ENCODE data around the gene DLD. TPM values are rescaled to one million over a fixed set of nuclear protein-coding genes. Genes with fewer than 3 reads are reported as not detected.
A peak's percentile ranks its signal among the peaks of the same experiment; 100 is the strongest.

Gene DLD
- total and polyA plus RNA-seq, 2 experiments from 2014 or later: 38.1 to 76.2 TPM

DNA sequence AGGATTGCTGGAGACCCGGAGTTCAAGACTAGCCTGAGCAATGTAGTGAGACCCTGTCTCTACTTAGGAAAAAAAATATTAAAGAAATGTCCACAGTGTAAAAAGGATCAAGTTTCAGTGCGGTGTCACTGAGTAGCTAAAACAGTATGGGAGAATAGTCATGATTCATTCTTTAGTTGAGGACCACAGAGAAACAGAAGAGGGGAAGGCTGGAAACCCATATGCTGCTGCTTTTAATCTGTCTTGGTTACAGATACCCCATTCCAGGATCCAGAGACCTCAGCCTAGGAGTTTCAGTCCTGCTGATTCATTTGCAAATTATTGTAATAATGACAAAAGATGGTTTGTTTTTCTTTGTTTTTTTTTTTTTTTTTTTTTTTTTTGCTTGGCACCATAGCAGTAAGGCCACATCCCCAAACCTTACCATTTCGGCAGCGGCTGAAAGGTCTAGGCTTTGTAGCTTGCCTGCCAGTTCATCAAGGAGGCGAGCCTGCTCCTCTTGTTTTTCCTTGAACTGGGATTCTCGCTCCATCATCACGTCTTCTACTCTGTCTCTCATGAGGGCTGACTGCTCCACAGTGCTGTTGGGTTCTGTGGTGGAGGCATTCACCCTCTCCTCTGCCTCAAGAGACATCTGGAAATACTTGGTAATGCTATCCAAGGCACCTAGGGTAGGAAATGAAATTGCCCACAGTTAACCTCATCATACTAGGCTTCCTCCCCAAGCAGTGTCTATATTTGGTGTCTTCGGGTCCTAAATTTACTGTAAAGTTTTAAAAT lies 44.2 kb downstream of the DLD start (continued):
- no peak for TF ChIP-seq ZNF462 (CRISPR knock-in tag; IDR thresholded peaks at IDR 0.05)
- TF ChIP-seq NANOG (IDR thresholded peaks at IDR 0.05; ENCODE audit: borderline replicate concordance): no peak
- no peak for TF ChIP-seq EZH2phosphoT487 (IDR thresholded peaks at IDR 0.05; ENCODE audit: unreplicated experiment)

- Histone ChIP-seq H3K36me3 (ENCODE audit: insufficient read depth) (no peaks in the 10 kb centered on the region; the same call in 1 of the 2 replicates), H3F3A (replicated peaks; ENCODE audit: low read depth) (no peaks in the 10 kb centered on the region; the same call in 1 of the 2 replicates), H3K79me2 (replicated peaks; ENCODE audit: insufficient read depth) (no peaks in the 10 kb centered on the region), H3K27me3 (ENCODE audit: insufficient read depth) (no peaks in the 10 kb centered on the region), H2AFZ (no peak overlapping the region), H3K27ac (ENCODE audit: low read depth) (no peak overlapping the region), H4K20me1 (replicated peaks; ENCODE audit: insufficient read depth) (no peaks in the 10 kb centered on the region), H3K4me1 (ENCODE audit: insufficient read depth) (peaks cover 50% of the 10 kb centered on the region), H3K4me3 (no peak overlapping the region), H3K4me2 (peak overlapping the region; percentile 14; the same call in 1 of the 2 replicates), H3K9me2 (ENCODE audit: insufficient read depth) (no peaks in the 10 kb centered on the region)
- Mint-ChIP-seq H3K4me1 (peaks cover 59% of the 10 kb centered on the region), H3K27ac (no peak overlapping the region), H3K27me3 (ENCODE audit: insufficient read depth, low read depth, poor library complexity) (peaks cover 10% of the 10 kb centered on the region), H3K36me3 (ENCODE audit: low read depth) (peaks cover 9% of the 10 kb centered on the region), H3K4me3 (no peak overlapping the region), H3K9me3 (no peaks in the 10 kb centered on the region)
- ATAC-seq (no peak), DNase-seq (ENCODE audit: low spot score) (no peak)
- TF ChIP-seq STAT1 (IDR thresholded peaks at IDR 0.05; ENCODE audit: unreplicated experiment) (no peak), JUNB (IDR thresholded peaks at IDR 0.05; ENCODE audit: unreplicated experiment) (no peak), POLR2AphosphoS5 (IDR thresholded peaks at IDR 0.05; ENCODE audit: low read depth) (no peak), EZH2 (IDR thresholded peaks at IDR 0.05; ENCODE audit: low read depth, unreplicated experiment) (no peak), CREB1 (CRISPR knock-in tag; IDR thresholded peaks at IDR 0.05; ENCODE audit: low read depth) (no peak), ZNF114 (CRISPR knock-in tag; IDR thresholded peaks at IDR 0.05) (no peak)
- TF ChIP-seq, protein P1, sequence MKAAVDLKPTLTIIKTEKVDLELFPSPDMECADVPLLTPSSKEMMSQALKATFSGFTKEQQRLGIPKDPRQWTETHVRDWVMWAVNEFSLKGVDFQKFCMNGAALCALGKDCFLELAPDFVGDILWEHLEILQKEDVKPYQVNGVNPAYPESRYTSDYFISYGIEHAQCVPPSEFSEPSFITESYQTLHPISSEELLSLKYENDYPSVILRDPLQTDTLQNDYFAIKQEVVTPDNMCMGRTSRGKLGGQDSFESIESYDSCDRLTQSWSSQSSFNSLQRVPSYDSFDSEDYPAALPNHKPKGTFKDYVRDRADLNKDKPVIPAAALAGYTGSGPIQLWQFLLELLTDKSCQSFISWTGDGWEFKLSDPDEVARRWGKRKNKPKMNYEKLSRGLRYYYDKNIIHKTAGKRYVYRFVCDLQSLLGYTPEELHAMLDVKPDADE (IDR thresholded peaks at IDR 0.05): no peak
- TF ChIP-seq, protein P2, sequence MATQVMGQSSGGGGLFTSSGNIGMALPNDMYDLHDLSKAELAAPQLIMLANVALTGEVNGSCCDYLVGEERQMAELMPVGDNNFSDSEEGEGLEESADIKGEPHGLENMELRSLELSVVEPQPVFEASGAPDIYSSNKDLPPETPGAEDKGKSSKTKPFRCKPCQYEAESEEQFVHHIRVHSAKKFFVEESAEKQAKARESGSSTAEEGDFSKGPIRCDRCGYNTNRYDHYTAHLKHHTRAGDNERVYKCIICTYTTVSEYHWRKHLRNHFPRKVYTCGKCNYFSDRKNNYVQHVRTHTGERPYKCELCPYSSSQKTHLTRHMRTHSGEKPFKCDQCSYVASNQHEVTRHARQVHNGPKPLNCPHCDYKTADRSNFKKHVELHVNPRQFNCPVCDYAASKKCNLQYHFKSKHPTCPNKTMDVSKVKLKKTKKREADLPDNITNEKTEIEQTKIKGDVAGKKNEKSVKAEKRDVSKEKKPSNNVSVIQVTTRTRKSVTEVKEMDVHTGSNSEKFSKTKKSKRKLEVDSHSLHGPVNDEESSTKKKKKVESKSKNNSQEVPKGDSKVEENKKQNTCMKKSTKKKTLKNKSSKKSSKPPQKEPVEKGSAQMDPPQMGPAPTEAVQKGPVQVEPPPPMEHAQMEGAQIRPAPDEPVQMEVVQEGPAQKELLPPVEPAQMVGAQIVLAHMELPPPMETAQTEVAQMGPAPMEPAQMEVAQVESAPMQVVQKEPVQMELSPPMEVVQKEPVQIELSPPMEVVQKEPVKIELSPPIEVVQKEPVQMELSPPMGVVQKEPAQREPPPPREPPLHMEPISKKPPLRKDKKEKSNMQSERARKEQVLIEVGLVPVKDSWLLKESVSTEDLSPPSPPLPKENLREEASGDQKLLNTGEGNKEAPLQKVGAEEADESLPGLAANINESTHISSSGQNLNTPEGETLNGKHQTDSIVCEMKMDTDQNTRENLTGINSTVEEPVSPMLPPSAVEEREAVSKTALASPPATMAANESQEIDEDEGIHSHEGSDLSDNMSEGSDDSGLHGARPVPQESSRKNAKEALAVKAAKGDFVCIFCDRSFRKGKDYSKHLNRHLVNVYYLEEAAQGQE (IDR thresholded peaks at IDR 0.05; ENCODE audit: unreplicated experiment): no peak
Observed at GRCh38 chr7:107936312-107936711, 45.3 kb downstream of the DLD start.

Measured in GM23338 (cell line).